Loucy (cell line): Measurements from ENCODE around the gene ACSL5.

Experiments used
- H2AFZ ChIP-seq: fragments of 200-600 bp; sonication (generic); 2 replicates; pipeline ENCODE4 v1.6.0; 2016; ENCODE audit warnings: antibody characterized with exemption, mild to moderate bottlenecking, low read length, moderate library complexity
- H3F3A ChIP-seq: fragments of 200-600 bp; 2 replicates; pipeline ENCODE4 v1.6.0; 2016; ENCODE audit warnings: antibody characterized with exemption, low read depth, mild to moderate bottlenecking
- H3K27me3 ChIP-seq: fragments of 200-600 bp; sonication (generic); 2 replicates; pipeline ENCODE4 v1.6.1; 2014; ENCODE audit warnings: low read length, mild to moderate bottlenecking; ENCODE audit not compliant: insufficient read depth, poor library complexity, severe bottlenecking
- H3K36me3 ChIP-seq: fragments of 200-600 bp; sonication (generic); 2 replicates; pipeline ENCODE4 v1.6.1; 2016; ENCODE audit warnings: low read length; ENCODE audit not compliant: insufficient read depth
- H3K4me1 ChIP-seq: fragments of 200-600 bp; sonication (generic); 2 replicates; pipeline ENCODE4 v1.5.1; 2014; ENCODE audit warnings: low read length, mild to moderate bottlenecking; ENCODE audit not compliant: insufficient read depth, poor library complexity, severe bottlenecking
- H3K4me2 ChIP-seq: fragments of 200-600 bp; sonication (generic); 2 replicates; pipeline ENCODE4 v1.6.0; 2014; ENCODE audit warnings: antibody characterized with exemption, low read length, low read depth, mild to moderate bottlenecking; ENCODE audit not compliant: poor library complexity, severe bottlenecking
- H3K4me3 ChIP-seq: fragments of 200-600 bp; sonication (generic); 2 replicates; pipeline ENCODE4 v1.5.1; 2014; ENCODE audit warnings: low read length, mild to moderate bottlenecking, mixed read lengths; ENCODE audit not compliant: poor library complexity, severe bottlenecking
- H3K79me2 ChIP-seq: fragments of 200-600 bp; sonication (generic); 2 replicates; pipeline ENCODE4 v1.6.1; 2014; ENCODE audit warnings: low read length; ENCODE audit not compliant: insufficient read depth
- H3K9ac ChIP-seq: fragments of 200-600 bp; sonication (generic); 2 replicates; pipeline ENCODE4 v1.6.0; 2014; ENCODE audit warnings: mild to moderate bottlenecking, low read depth, low read length, moderate library complexity; ENCODE audit not compliant: poor library complexity, severe bottlenecking
- H3K9me2 ChIP-seq: fragments of 200-600 bp; sonication (generic); replicated peaks from 2 replicates; pipeline ENCODE4 v1.6.1; 2016; ENCODE audit warnings: low read depth, low read length, mixed read lengths
- H3K9me3 ChIP-seq: fragments of 200-600 bp; sonication (generic); 2 replicates; pipeline ENCODE4 v1.6.1; 2014; ENCODE audit warnings: mild to moderate bottlenecking, antibody characterized with exemption, low read length, low read depth; ENCODE audit not compliant: insufficient read depth
- H4K20me1 ChIP-seq: fragments of 200-600 bp; sonication (generic); 2 replicates; pipeline ENCODE4 v1.6.0; 2014; ENCODE audit warnings: antibody characterized with exemption, low read length, mild to moderate bottlenecking; ENCODE audit not compliant: insufficient read depth, poor library complexity, severe bottlenecking
- EZH2phosphoT487 ChIP-seq: fragments of 200-600 bp; IDR thresholded peaks from 2 replicates; pipeline ENCODE4 v1.6.1; 2018; ENCODE audit warnings: antibody characterized with exemption, mild to moderate bottlenecking, moderate library complexity, borderline replicate concordance
- TF ChIP-seq, protein P1 (sequence below): fragments of 200-600 bp; sonication (generic); conservative IDR thresholded peaks from 2 replicates; pipeline ENCODE4 v1.5.1; 2014; ENCODE audit warnings: mild to moderate bottlenecking, antibody characterized with exemption, low read length

ACSL5 gene

GRCh38 chr10:112336556-112337201 lies 37.2 kb upstream of the ACSL5 start:
- Histone ChIP-seq H3F3A (no peaks in the 10 kb centered on the region), H4K20me1 (no peaks in the 10 kb centered on the region), H3K9ac (no peak overlapping the region), H3K27me3 (no peaks in the 10 kb centered on the region), H3K4me3 (no peak overlapping the region), H3K36me3 (no peaks in the 10 kb centered on the region), H3K4me2 (no peak overlapping the region), H3K4me1 (no peaks in the 10 kb centered on the region), H3K9me2 (no peaks in the 10 kb centered on the region), H3K79me2 (no peaks in the 10 kb centered on the region), H2AFZ (no peak overlapping the region), H3K9me3 (no peaks in the 10 kb centered on the region)
- no peak for TF ChIP-seq EZH2phosphoT487
- TF ChIP-seq, protein P1, sequence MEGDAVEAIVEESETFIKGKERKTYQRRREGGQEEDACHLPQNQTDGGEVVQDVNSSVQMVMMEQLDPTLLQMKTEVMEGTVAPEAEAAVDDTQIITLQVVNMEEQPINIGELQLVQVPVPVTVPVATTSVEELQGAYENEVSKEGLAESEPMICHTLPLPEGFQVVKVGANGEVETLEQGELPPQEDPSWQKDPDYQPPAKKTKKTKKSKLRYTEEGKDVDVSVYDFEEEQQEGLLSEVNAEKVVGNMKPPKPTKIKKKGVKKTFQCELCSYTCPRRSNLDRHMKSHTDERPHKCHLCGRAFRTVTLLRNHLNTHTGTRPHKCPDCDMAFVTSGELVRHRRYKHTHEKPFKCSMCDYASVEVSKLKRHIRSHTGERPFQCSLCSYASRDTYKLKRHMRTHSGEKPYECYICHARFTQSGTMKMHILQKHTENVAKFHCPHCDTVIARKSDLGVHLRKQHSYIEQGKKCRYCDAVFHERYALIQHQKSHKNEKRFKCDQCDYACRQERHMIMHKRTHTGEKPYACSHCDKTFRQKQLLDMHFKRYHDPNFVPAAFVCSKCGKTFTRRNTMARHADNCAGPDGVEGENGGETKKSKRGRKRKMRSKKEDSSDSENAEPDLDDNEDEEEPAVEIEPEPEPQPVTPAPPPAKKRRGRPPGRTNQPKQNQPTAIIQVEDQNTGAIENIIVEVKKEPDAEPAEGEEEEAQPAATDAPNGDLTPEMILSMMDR: no peak

- H3K4me2 ChIP-seq: no peak overlapping the region
- no peak overlapping the region for H2AFZ ChIP-seq
- no peak overlapping the region for H3K9ac ChIP-seq
- no peaks in the 10 kb centered on the region for H3F3A ChIP-seq
- no peak overlapping the region for H3K4me3 ChIP-seq
- H3K79me2 ChIP-seq: no peaks in the 10 kb centered on the region
- TF ChIP-seq, protein P1: no peak
- no peak for TF ChIP-seq EZH2phosphoT487
- no peaks in the 10 kb centered on the region for H3K4me1 ChIP-seq
- H4K20me1 ChIP-seq: no peaks in the 10 kb centered on the region
- no peaks in the 10 kb centered on the region for H3K27me3 ChIP-seq
- H3K36me3 ChIP-seq: no peaks in the 10 kb centered on the region
- H3K9me3 ChIP-seq: no peaks in the 10 kb centered on the region
- H3K9me2 ChIP-seq: no peaks in the 10 kb centered on the region
These were observed 35.0 kb upstream of the ACSL5 start for GRCh38 chr10:112338957-112339356.

GRCh38 chr10:112340601-112341000 lies 33.3 kb upstream of the ACSL5 start:
- no peaks in the 10 kb centered on the region for H3K9me2 ChIP-seq
- H3K36me3 ChIP-seq: no peaks in the 10 kb centered on the region
- TF ChIP-seq EZH2phosphoT487: no peak
- TF ChIP-seq, protein P1: no peak
- no peak overlapping the region for H3K4me2 ChIP-seq
- no peaks in the 10 kb centered on the region for H3K9me3 ChIP-seq
- no peaks in the 10 kb centered on the region for H3F3A ChIP-seq
- no peak overlapping the region for H3K4me3 ChIP-seq
- H3K4me1 ChIP-seq: no peaks in the 10 kb centered on the region
- no peaks in the 10 kb centered on the region for H3K79me2 ChIP-seq
- H4K20me1 ChIP-seq: no peaks in the 10 kb centered on the region
- no peak overlapping the region for H3K9ac ChIP-seq
- no peak overlapping the region for H2AFZ ChIP-seq
- H3K27me3 ChIP-seq: no peaks in the 10 kb centered on the region
